HepG2 (cell line): ENCODE measurements around the gene MATR3. TPM values are rescaled to one million over a fixed set of nuclear protein-coding genes. Genes with fewer than 3 reads are reported as not detected.

Experiments
- ELF3 ChIP-seq: IDR thresholded peaks from 2 replicates; pipeline ENCODE4 v1.6.1; 2016; ENCODE audit warnings: missing genetic modification reagents, missing compliant biosample characterization
- KAT8 ChIP-seq: IDR thresholded peaks from 2 replicates; pipeline ENCODE4 v1.6.1; 2016; ENCODE audit warnings: missing genetic modification reagents, missing compliant biosample characterization
- NCOR1 ChIP-seq: fragments of 200-600 bp; sonication (generic); IDR thresholded peaks from 2 replicates; pipeline ENCODE4 v1.7.0; 2017; ENCODE audit warnings: antibody characterized with exemption, low read length, borderline replicate concordance
- PATZ1 ChIP-seq: sonication (generic); formaldehyde crosslinking; IDR thresholded peaks from 2 replicates; pipeline ENCODE4 v1.4.0; 2020; ENCODE audit warnings: missing genetic modification reagents
- PHF5A ChIP-seq: IDR thresholded peaks from one replicate; pipeline ENCODE4 v1.6.1; 2018; ENCODE audit warnings: low read depth, missing genetic modification reagents; ENCODE audit not compliant: unreplicated experiment
- PTBP1 ChIP-seq: fragments of 200-400 bp; formaldehyde crosslinking; IDR thresholded peaks from 2 replicates; pipeline ENCODE4 v1.6.1; 2018; ENCODE audit warnings: low read length, low read depth; ENCODE audit not compliant: poor library complexity, severe bottlenecking
- SMAD9 ChIP-seq: sonication (generic); formaldehyde crosslinking; IDR thresholded peaks from 2 replicates; pipeline ENCODE4 v1.5.1; 2020; ENCODE audit warnings: mild to moderate bottlenecking, missing genetic modification reagents
- YEATS2 ChIP-seq: sonication (generic); formaldehyde crosslinking; IDR thresholded peaks from 2 replicates; pipeline ENCODE4 v1.4.0; 2020; ENCODE audit warnings: missing genetic modification reagents, borderline replicate concordance
- ZKSCAN5 ChIP-seq: sonication (generic); formaldehyde crosslinking; IDR thresholded peaks from 2 replicates; pipeline ENCODE4 v1.5.1; 2020; ENCODE audit warnings: mild to moderate bottlenecking, missing genetic modification reagents
- ZNF709 ChIP-seq: sonication (generic); formaldehyde crosslinking; IDR thresholded peaks from 2 replicates; pipeline ENCODE4 v1.5.0; 2020; ENCODE audit warnings: mild to moderate bottlenecking, missing genetic modification reagents
- polyA plus RNA-seq, 8 experiments: library from polyadenylated mRNA; depleted of rRNA in 3 of 8; stranded (reverse) in 7 of 8; unstranded in 1 of 8; fragments of >200 nt; fragmentation: Illumina TruSeq in 4 of 8; extraction: Trizol in 4 of 8; gene quantifications; 2 replicates each; pipeline versions ENCODE4 v1.2.1 to v1.2.3, GENCODE V29; 2011 to 2016; ENCODE audit warnings: low read depth in 4 of 8, missing spikeins in 1 of 8, mixed read lengths in 1 of 8; ENCODE audit not compliant: insufficient read depth in 1 of 8
- total RNA-seq, 5 experiments: library from RNA; depleted of rRNA; stranded (reverse); fragments of >200 nt; fragmentation: Illumina TruSeq; extraction: Trizol; gene quantifications; 2 replicates each; pipeline ENCODE4 v1.2.3, GENCODE V29; 2016; ENCODE audit warnings: low read depth in 1 of 5
- TF ChIP-seq, protein P1 (sequence below): sonication (generic); formaldehyde crosslinking; IDR thresholded peaks from 2 replicates; pipeline ENCODE4 v1.4.0; 2020; ENCODE audit warnings: mild to moderate bottlenecking, missing genetic modification reagents
- TF ChIP-seq, protein P2 (sequence below): sonication (generic); formaldehyde crosslinking; IDR thresholded peaks from 2 replicates; pipeline ENCODE4 v1.4.0; 2020; ENCODE audit warnings: low read depth, mild to moderate bottlenecking, missing genetic modification reagents
- TF ChIP-seq, protein P3 (sequence below), 2 experiments: sonication (generic) in 1 of 2; formaldehyde crosslinking in 1 of 2; IDR thresholded peaks; 2 replicates each; pipeline versions ENCODE4 v1.4.0 to v1.6.1; 2016 to 2020; ENCODE audit warnings: borderline replicate concordance in 1 of 2, low read depth in 1 of 2, mild to moderate bottlenecking in 1 of 2, missing genetic modification reagents in 1 of 2

MATR3 gene
- total and polyA plus RNA-seq, 2 of the 13 experiments (the other 11 are each of a cell fraction or from before 2014, with no cell fraction given): 94.2 to 341 TPM

- TF ChIP-seq, protein P1, sequence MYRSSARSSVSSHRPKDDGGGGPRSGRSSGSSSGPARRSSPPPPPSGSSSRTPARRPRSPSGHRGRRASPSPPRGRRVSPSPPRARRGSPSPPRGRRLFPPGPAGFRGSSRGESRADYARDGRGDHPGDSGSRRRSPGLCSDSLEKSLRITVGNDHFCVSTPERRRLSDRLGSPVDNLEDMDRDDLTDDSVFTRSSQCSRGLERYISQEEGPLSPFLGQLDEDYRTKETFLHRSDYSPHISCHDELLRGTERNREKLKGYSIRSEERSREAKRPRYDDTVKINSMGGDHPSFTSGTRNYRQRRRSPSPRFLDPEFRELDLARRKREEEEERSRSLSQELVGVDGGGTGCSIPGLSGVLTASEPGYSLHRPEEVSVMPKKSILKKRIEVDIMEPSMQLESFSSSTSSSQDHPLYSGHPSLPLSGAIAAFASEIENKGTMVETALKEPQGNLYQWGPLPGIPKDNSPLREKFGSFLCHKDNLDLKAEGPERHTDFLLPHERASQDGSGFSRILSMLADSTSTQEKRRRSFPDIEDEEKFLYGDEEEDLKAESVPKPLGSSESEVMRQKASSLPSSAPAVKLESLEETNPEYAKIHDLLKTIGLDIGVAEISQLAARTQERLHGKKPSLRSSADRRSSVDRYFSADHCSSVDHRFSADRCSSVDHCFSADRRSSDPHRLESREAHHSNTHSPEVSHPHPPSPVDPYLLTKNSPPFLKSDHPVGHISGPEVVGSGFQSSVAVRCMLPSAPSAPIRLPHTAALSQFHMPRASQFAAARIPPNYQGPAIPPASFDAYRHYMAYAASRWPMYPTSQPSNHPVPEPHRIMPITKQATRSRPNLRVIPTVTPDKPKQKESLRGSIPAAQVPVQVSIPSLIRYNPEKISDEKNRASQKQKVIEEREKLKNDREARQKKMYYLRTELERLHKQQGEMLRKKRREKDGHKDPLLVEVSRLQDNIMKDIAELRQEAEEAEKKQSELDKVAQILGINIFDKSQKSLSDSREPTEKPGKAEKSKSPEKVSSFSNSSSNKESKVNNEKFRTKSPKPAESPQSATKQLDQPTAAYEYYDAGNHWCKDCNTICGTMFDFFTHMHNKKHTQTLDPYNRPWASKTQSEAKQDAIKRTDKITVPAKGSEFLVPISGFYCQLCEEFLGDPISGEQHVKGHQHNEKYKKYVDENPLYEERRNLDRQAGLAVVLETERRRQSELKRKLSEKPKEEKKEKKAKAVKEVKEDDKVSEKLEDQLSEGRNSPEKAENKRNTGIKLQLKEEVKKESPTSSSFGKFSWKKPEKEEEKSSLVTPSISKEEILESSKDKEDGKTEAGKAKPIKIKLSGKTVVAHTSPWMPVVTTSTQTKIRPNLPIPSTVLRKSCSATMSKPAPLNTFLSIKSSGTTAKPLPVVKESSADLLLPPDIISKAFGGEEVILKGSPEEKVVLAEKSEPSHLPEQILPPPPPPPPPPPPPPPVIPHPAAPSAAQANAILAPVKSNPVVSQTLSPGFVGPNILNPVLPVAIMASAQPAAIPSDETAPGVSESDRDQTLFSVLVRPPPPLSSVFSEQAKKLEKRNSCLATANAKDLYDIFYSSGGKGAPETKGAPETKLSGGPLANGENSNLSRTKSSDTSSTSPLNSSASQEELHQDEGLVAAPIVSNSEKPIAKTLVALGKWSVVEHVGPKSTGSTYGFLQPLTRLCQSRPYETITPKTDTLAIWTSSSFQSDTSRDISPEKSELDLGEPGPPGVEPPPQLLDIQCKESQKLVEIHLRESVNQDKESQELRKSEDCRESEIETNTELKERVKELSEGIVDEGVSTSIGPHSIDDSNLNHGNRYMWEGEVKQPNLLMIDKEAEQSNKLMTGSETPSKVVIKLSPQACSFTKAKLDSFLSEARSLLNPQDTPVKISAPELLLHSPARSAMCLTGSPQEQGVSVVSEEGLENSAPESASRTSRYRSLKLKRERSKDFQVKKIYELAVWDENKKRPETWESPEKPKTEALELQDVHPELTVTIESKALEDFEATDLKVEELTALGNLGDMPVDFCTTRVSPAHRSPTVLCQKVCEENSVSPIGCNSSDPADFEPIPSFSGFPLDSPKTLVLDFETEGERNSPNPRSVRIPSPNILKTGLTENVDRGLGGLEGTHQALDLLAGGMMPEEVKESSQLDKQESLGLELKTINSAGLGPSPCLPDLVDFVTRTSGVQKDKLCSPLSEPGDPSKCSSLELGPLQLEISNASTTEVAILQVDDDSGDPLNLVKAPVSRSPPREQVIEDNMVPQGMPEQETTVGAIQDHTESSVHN (CRISPR knock-in tag): no peak
- TF ChIP-seq ZKSCAN5 (no peak), ZNF709 (no peak), PATZ1 (CRISPR knock-in tag) (peak; percentile 82), ELF3 (no peak), PTBP1 (no peak), KAT8 (CRISPR knock-in tag) (peak; percentile 67), PHF5A (CRISPR knock-in tag) (peak; percentile 40), NCOR1 (no peak), YEATS2 (peak; percentile 45; the same call in 1 of the 2 replicates), SMAD9 (CRISPR knock-in tag) (no peak)
- TF ChIP-seq, protein P2, sequence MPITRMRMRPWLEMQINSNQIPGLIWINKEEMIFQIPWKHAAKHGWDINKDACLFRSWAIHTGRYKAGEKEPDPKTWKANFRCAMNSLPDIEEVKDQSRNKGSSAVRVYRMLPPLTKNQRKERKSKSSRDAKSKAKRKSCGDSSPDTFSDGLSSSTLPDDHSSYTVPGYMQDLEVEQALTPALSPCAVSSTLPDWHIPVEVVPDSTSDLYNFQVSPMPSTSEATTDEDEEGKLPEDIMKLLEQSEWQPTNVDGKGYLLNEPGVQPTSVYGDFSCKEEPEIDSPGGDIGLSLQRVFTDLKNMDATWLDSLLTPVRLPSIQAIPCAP (CRISPR knock-in tag): no peak
- TF ChIP-seq, protein P3, sequence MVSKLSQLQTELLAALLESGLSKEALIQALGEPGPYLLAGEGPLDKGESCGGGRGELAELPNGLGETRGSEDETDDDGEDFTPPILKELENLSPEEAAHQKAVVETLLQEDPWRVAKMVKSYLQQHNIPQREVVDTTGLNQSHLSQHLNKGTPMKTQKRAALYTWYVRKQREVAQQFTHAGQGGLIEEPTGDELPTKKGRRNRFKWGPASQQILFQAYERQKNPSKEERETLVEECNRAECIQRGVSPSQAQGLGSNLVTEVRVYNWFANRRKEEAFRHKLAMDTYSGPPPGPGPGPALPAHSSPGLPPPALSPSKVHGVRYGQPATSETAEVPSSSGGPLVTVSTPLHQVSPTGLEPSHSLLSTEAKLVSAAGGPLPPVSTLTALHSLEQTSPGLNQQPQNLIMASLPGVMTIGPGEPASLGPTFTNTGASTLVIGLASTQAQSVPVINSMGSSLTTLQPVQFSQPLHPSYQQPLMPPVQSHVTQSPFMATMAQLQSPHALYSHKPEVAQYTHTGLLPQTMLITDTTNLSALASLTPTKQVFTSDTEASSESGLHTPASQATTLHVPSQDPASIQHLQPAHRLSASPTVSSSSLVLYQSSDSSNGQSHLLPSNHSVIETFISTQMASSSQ (IDR thresholded peaks at IDR 0.05; ENCODE audit: low read depth): no peak
- TF ChIP-seq, protein P3 (CRISPR knock-in tag; IDR thresholded peaks at IDR 0.05; ENCODE audit: borderline replicate concordance): no peak
Measured at GRCh38 chr5:139262742-139263445, 30.6 kb upstream of the MATR3 start (continued).
